Measurements from ENCODE around the gene SLC35B2.

The SLC35B2 gene

DNA sequence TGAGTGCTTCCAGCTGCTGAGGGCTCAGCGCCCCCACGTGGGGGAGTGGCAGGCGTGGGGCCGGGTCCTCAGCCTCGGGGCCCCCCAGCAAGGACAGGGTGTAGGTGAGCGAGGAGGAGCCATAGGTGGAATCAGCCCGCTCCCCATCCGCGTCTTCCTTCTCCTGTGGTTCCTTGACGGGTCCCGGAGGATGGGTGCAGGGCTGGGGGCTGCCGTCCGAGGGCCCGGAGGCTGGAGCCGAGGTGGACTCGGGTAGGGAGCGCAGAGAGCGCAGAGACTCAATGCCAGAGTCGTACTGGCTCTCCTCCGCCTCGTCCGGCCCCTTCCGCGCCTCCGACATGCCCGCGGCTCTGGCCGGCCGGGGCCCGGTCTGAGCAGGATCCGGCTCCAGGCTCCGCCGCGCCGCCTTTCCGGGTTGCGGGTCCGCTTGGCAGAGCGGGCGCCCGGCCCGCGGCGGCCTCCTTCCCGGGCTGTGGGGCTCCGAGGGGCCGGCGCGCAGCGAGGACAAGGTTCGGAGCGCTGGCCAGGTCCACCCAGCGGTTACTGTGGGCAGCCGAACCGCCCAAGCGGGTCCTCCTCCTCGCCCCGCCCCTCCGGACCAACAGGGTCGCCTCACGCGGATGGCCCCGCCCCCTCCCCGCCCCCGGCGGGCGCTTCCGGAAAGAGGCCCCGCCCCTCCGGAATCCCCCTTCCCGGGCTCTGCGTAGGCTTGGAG lies 7.8 kb upstream of the SLC35B2 start, which contains the start of gene NFKBIE:
TSS of gene NFKBIE (minus strand) at position 545 of the 715 bp plus-strand sequence. CDS start at position 340, 205 bp downstream.
- TF ChIP-seq ZBTB7A (IDR thresholded peaks at IDR 0.05; ENCODE audit: low read depth) (0 out of 2 replicates have a peak, but pooled peaks have one; percentile 74), RAD21 (IDR thresholded peaks at IDR 0.05; ENCODE audit: low read depth) (peak; percentile 27; the same call in 1 of the 2 replicates), CEBPB (IDR thresholded peaks at IDR 0.05) (no peak), EP300 (IDR thresholded peaks at IDR 0.05; ENCODE audit: borderline replicate concordance) (no peak), FOXM1 (IDR thresholded peaks at IDR 0.05; ENCODE audit: borderline replicate concordance, low read depth) (no peak), TEAD4 (IDR thresholded peaks at IDR 0.05) (no peak), EGR1 (IDR thresholded peaks at IDR 0.05) (no peak), CREB1 (IDR thresholded peaks at IDR 0.05; ENCODE audit: low read depth) (no peak), TAF1 (IDR thresholded peaks at IDR 0.05; ENCODE audit: low read depth) (peak; percentile 77), YY1 (IDR thresholded peaks at IDR 0.05; ENCODE audit: low read depth) (no peak), TCF12 (IDR thresholded peaks at IDR 0.05; ENCODE audit: low read depth) (no peak), NFIC (IDR thresholded peaks at IDR 0.05) (peak; percentile 9; the same call in 1 of the 2 replicates)
- TF ChIP-seq, protein P1, sequence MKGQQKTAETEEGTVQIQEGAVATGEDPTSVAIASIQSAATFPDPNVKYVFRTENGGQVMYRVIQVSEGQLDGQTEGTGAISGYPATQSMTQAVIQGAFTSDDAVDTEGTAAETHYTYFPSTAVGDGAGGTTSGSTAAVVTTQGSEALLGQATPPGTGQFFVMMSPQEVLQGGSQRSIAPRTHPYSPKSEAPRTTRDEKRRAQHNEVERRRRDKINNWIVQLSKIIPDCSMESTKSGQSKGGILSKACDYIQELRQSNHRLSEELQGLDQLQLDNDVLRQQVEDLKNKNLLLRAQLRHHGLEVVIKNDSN (IDR thresholded peaks at IDR 0.05) = no peak
- TF ChIP-seq, protein P2, sequence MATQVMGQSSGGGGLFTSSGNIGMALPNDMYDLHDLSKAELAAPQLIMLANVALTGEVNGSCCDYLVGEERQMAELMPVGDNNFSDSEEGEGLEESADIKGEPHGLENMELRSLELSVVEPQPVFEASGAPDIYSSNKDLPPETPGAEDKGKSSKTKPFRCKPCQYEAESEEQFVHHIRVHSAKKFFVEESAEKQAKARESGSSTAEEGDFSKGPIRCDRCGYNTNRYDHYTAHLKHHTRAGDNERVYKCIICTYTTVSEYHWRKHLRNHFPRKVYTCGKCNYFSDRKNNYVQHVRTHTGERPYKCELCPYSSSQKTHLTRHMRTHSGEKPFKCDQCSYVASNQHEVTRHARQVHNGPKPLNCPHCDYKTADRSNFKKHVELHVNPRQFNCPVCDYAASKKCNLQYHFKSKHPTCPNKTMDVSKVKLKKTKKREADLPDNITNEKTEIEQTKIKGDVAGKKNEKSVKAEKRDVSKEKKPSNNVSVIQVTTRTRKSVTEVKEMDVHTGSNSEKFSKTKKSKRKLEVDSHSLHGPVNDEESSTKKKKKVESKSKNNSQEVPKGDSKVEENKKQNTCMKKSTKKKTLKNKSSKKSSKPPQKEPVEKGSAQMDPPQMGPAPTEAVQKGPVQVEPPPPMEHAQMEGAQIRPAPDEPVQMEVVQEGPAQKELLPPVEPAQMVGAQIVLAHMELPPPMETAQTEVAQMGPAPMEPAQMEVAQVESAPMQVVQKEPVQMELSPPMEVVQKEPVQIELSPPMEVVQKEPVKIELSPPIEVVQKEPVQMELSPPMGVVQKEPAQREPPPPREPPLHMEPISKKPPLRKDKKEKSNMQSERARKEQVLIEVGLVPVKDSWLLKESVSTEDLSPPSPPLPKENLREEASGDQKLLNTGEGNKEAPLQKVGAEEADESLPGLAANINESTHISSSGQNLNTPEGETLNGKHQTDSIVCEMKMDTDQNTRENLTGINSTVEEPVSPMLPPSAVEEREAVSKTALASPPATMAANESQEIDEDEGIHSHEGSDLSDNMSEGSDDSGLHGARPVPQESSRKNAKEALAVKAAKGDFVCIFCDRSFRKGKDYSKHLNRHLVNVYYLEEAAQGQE (IDR thresholded peaks at IDR 0.05; ENCODE audit: low read depth) = no peak
- TF ChIP-seq, protein P3, sequence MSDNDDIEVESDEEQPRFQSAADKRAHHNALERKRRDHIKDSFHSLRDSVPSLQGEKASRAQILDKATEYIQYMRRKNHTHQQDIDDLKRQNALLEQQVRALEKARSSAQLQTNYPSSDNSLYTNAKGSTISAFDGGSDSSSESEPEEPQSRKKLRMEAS (IDR thresholded peaks at IDR 0.05) = no peak

DNA sequence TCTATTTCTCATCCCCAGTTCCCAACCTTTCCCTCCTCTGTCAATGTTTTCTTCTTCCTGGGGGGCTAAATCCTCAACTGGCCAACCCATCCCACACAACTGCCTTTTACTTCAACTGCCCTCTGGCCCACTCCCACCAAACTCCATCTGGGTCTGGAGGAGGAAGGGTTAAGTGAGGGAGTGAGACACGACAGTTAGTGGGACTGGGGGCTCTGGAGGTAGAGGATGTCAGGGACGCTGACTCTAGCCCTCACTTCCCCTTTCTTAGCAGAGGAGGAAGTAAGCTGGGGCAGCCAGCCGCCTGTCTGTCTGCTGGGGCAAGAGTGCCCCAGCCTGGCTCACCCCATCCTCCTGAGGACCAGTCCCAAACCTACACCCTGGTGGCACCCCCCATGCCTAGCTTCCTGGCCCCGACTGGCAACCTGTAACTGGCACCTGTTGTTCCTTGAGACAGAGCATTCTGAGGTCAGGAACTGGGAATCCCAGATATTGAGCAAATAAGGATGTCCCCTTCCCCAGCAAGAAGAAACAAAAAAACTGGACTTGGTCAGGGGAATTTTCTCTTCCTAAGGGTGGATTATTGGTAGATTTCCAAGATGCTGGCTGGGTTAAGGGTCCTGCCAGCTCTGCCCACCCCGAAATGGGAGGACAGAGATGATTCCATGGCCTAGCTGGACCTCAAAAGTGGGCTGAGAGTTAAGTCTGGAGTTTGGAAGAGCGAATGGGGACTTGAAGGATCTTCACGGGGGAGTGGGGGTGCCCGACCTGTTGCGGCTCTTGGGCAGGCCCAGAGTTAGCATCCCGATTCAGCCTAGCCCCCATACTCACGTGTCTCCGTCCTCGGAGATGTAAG lies 7.1 kb upstream of the SLC35B2 start:
- no peak for TF ChIP-seq TCF12 (IDR thresholded peaks at IDR 0.05; ENCODE audit: low read depth)
- TF ChIP-seq, protein P1 (IDR thresholded peaks at IDR 0.05) = no peak
- TF ChIP-seq, protein P3 (IDR thresholded peaks at IDR 0.05) = no peak
- TF ChIP-seq EP300 (IDR thresholded peaks at IDR 0.05; ENCODE audit: borderline replicate concordance) = no peak
- TF ChIP-seq RAD21 (IDR thresholded peaks at IDR 0.05; ENCODE audit: low read depth) = no peak
- TF ChIP-seq ZBTB7A (IDR thresholded peaks at IDR 0.05; ENCODE audit: low read depth) = no peak
- TF ChIP-seq NFIC (IDR thresholded peaks at IDR 0.05) = no peak
- TF ChIP-seq CREB1 (IDR thresholded peaks at IDR 0.05; ENCODE audit: low read depth) = no peak
- no peak for TF ChIP-seq YY1 (IDR thresholded peaks at IDR 0.05; ENCODE audit: low read depth)
- TF ChIP-seq EGR1 (IDR thresholded peaks at IDR 0.05) = no peak
- TF ChIP-seq, protein P2 (IDR thresholded peaks at IDR 0.05; ENCODE audit: low read depth) = no peak
- TF ChIP-seq TEAD4 (IDR thresholded peaks at IDR 0.05) = no peak
- TF ChIP-seq FOXM1 (IDR thresholded peaks at IDR 0.05; ENCODE audit: borderline replicate concordance, low read depth) = no peak
- no peak for TF ChIP-seq CEBPB (IDR thresholded peaks at IDR 0.05)
- no peak for TF ChIP-seq TAF1 (IDR thresholded peaks at IDR 0.05; ENCODE audit: low read depth)

DNA sequence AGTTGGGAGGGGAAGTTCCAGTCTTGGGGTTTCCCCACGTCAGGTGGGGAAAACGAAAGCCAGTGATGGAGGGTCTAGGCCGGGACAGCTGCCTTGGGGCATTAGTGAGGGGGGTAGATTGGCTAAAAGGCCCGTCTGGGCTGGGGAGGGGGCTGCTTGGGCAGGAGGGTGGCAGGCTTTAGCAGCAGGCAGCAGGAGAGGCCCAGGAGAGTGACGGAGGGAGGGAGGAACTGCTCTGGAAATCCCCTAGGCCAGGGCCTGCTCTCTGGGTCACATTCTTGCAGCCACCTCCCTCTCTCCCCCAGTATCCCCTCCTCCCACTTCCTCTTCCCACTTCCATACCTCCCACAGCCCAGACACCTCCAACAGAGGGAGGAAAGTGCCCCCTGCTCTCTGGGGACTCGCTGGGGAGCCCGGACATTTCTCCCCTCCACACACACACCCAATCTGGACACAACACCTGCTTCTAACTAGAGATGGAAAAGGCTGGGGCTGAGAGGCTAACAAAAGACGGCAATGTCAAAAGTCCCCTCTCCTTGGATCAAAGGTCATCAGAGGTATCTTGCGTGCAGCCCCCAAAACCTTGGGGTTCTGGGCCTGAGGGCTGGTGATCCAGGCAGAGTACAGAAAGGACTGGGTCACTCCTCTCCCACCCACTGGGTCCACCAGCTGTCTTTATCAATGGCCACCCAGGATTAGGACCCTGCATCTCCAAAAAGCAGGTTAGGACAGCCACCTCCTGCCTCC lies 6.2 kb upstream of the SLC35B2 start:
- TF ChIP-seq YY1 (IDR thresholded peaks at IDR 0.05; ENCODE audit: low read depth) (no peak), TCF12 (IDR thresholded peaks at IDR 0.05; ENCODE audit: low read depth) (no peak), FOXM1 (IDR thresholded peaks at IDR 0.05; ENCODE audit: borderline replicate concordance, low read depth) (no peak), CREB1 (IDR thresholded peaks at IDR 0.05; ENCODE audit: low read depth) (no peak), TAF1 (IDR thresholded peaks at IDR 0.05; ENCODE audit: low read depth) (no peak), EGR1 (IDR thresholded peaks at IDR 0.05) (no peak), CEBPB (IDR thresholded peaks at IDR 0.05) (no peak), EP300 (IDR thresholded peaks at IDR 0.05; ENCODE audit: borderline replicate concordance) (no peak), RAD21 (IDR thresholded peaks at IDR 0.05; ENCODE audit: low read depth) (no peak), ZBTB7A (IDR thresholded peaks at IDR 0.05; ENCODE audit: low read depth) (no peak)
- TF ChIP-seq, protein P1 (IDR thresholded peaks at IDR 0.05) = no peak
